Liver (tissue), 3 donors: Measurements from ENCODE around the gene C1orf53.

Experiments used
- CTCF ChIP-seq: fragments of 150-350 bp; IDR thresholded peaks from 2 replicates; pipeline ENCODE4 v1.5.1; 2017; ENCODE audit warnings: improper control_type of control experiment, low read depth, low read length; ENCODE audit not compliant: missing input control
- GABPA ChIP-seq, 2 donors: IDR thresholded peaks in 1 of 2; conservative IDR thresholded peaks in 1 of 2; 2 replicates each; pipeline ENCODE4 v1.6.1; 2016; ENCODE audit warnings: antibody characterized with exemption in 2 of 2, mild to moderate bottlenecking in 1 of 2, moderate library complexity in 1 of 2
- JUND ChIP-seq, 2 donors: IDR thresholded peaks; 2 replicates each; pipeline ENCODE4 v1.6.1; 2016; ENCODE audit warnings: antibody characterized with exemption in 2 of 2
- REST ChIP-seq: IDR thresholded peaks from 2 replicates; pipeline ENCODE4 v1.6.1; 2016; ENCODE audit warnings: antibody characterized with exemption, mild to moderate bottlenecking
- RXRA ChIP-seq, 2 donors: IDR thresholded peaks; 2 replicates each; pipeline ENCODE4 v1.6.1; 2017 to 2018; ENCODE audit warnings: antibody characterized with exemption in 2 of 2, mild to moderate bottlenecking in 1 of 2
- YY1 ChIP-seq: IDR thresholded peaks from 2 replicates; pipeline ENCODE4 v1.6.1; 2016; ENCODE audit warnings: antibody characterized with exemption, mild to moderate bottlenecking
- donor health status: healthy.
- donor health status: healthy.

- TF ChIP-seq CTCF (peak; percentile 65), JUND (IDR thresholded peaks at IDR 0.05) (no peak), YY1 (no peak), REST (no peak), GABPA (IDR thresholded peaks at IDR 0.05 in 1 of 2, conservative IDR thresholded peaks at IDR 0.05 in 1 of 2) (no peak), RXRA (IDR thresholded peaks at IDR 0.05) (no peak)
Observed at GRCh38 chr1:197868751-197869489, 33.5 kb upstream of the C1orf53 start.
